HCT116 (cell line): ENCODE results near the gene CSTPP1. TPM values are rescaled to one million over a fixed set of nuclear protein-coding genes. Genes with fewer than 3 reads are reported as not detected.

ENCODE experiments used
- ATAC-seq: fragments of 200-7000 bp; cut with Tn5 transposase; 2 replicates; pipeline ENCODE4 v1.9.1; 2020; ENCODE audit warnings: mild to moderate bottlenecking, moderate library complexity
- BruUV-seq: library from RNA; stranded (reverse); fragments of 400-500 nt; replicated peaks from 2 replicates; lab custom pipeline; 2021; lab: Mats Ljungman, UMichigan
- CTCF ChIA-PET: fragments of 300-600 bp; sonication (Branson Sonifier 250); formaldehyde crosslinking; loops from one replicate; lab custom pipeline; 2021; ENCODE audit warnings: antibody characterized with exemption; lab: Charles Lee
- POLR2A ChIA-PET: fragments of 300-600, 350-600 bp; sonication (Branson Sonifier 250); formaldehyde crosslinking; loops from one replicate; lab custom pipeline; 2021; ENCODE audit warnings: antibody characterized with exemption; lab: Charles Lee
- RAD21 ChIA-PET, 2 experiments: fragments of 300-600 bp; sonication (Branson Sonifier 250); formaldehyde crosslinking; loops; one replicate each; lab custom pipeline; 2023; ENCODE audit warnings: low total read pairs in 2 of 2; ENCODE audit not compliant: uncharacterized antibody in 2 of 2, unreplicated experiment in 2 of 2, low non-redundant PET in 1 of 2; lab: Charles Lee
- DNase-seq: peaks from one replicate; pipeline ENCODE4 v3.0.0-alpha.2; 2010; ENCODE audit warnings: low read depth, low spot score
- H2AFZ ChIP-seq: fragments of 200-600 bp; shearing (Covaris generic), sonication (generic); 2 replicates; pipeline ENCODE4 v1.6.1; 2017; ENCODE audit warnings: low read depth, mixed run types, mixed read lengths, antibody characterized with exemption, low read length; ENCODE audit not compliant: poor library complexity, severe bottlenecking
- H3K27ac ChIP-seq: 2 replicates; pipeline ENCODE4 v1.5.1; 2012; ENCODE audit warnings: low read depth, low read length
- H3K27me3 ChIP-seq: fragments of 200-600 bp; sonication (generic); 2 replicates; pipeline ENCODE4 v1.6.1; 2016; ENCODE audit warnings: mixed run types, low read length, mixed read lengths; ENCODE audit not compliant: insufficient read depth
- H3K36me3 ChIP-seq, 2 experiments: fragments of 200-500 bp in 1 of 2; fragments of 200-600 bp in 1 of 2; sonication (Bioruptor generic) in 1 of 2; sonication (generic) in 1 of 2; 2 replicates each; pipeline versions ENCODE4 v1.5.1 to v1.6.1; 2014 to 2016; ENCODE audit warnings: low read length in 2 of 2, inconsistent platforms in 1 of 2, mixed read lengths in 1 of 2, mixed run types in 1 of 2; ENCODE audit not compliant: insufficient read depth in 2 of 2, control insufficient read depth in 1 of 2
- H3K4me1 ChIP-seq, 2 experiments: fragments of 200-600 bp in 1 of 2; sonication (generic) in 1 of 2; 2 replicates each; pipeline versions ENCODE4 v1.5.1 to v1.6.1; 2012 to 2017; ENCODE audit warnings: low read length in 2 of 2, inconsistent platforms in 1 of 2, mild to moderate bottlenecking in 1 of 2, mixed read lengths in 1 of 2, mixed run types in 1 of 2, moderate library complexity in 1 of 2; ENCODE audit not compliant: insufficient read depth in 2 of 2, control insufficient read depth in 1 of 2
- H3K4me2 ChIP-seq: fragments of 200-600 bp; sonication (generic); 2 replicates; pipeline ENCODE4 v1.6.1; 2017; ENCODE audit warnings: mixed run types, low read length, mixed read lengths
- H3K4me3 ChIP-seq, 2 experiments: fragments of 200-600 bp in 1 of 2; sonication (generic) in 1 of 2; replicated peaks in 1 of 2; 2 replicates each; pipeline ENCODE4 v1.5.1; 2011 to 2016; ENCODE audit warnings: low read length in 2 of 2, control low read depth in 1 of 2, low read depth in 1 of 2, mild to moderate bottlenecking in 1 of 2, mixed read lengths in 1 of 2, mixed run types in 1 of 2
- H3K79me2 ChIP-seq: fragments of 200-600 bp; sonication (generic); 2 replicates; pipeline ENCODE4 v1.6.1; 2017; ENCODE audit warnings: mild to moderate bottlenecking, mixed run types, low read length, moderate library complexity, mixed read lengths; ENCODE audit not compliant: insufficient read depth
- H3K9ac ChIP-seq: fragments of 200-600 bp; sonication (generic); 2 replicates; pipeline ENCODE4 v1.6.1; 2016; ENCODE audit warnings: low read length, mixed read lengths
- H3K9me2 ChIP-seq: fragments of 200-600 bp; sonication (generic), shearing (Covaris generic); 2 replicates; pipeline ENCODE4 v1.6.1; 2017; ENCODE audit warnings: mixed run types, mild to moderate bottlenecking, moderate library complexity; ENCODE audit not compliant: insufficient read depth
- H3K9me3 ChIP-seq, 2 experiments: fragments of 200-500 bp in 1 of 2; fragments of 200-600 bp in 1 of 2; sonication (Bioruptor generic) in 1 of 2; sonication (generic) in 1 of 2; 2 replicates each; pipeline ENCODE4 v1.6.1; 2014 to 2017; ENCODE audit warnings: low read length in 2 of 2, mixed read lengths in 2 of 2, inconsistent platforms in 1 of 2, low read depth in 1 of 2, mild to moderate bottlenecking in 1 of 2, mixed run types in 1 of 2, moderate library complexity in 1 of 2; ENCODE audit not compliant: control insufficient read depth in 1 of 2, insufficient read depth in 1 of 2
- H4K20me1 ChIP-seq: fragments of 200-600 bp; sonication (generic), shearing (Covaris generic); 2 replicates; pipeline ENCODE4 v1.6.1; 2017; ENCODE audit warnings: mixed run types, mild to moderate bottlenecking, moderate library complexity; ENCODE audit not compliant: insufficient read depth
- ATF3 ChIP-seq: IDR thresholded peaks from 2 replicates; pipeline ENCODE4 v1.6.1; 2012
- CBX3 ChIP-seq: IDR thresholded peaks from 2 replicates; pipeline ENCODE4 v1.6.1; 2012; ENCODE audit warnings: low read depth
- EGR1 ChIP-seq: IDR thresholded peaks from 2 replicates; pipeline ENCODE4 v1.6.1; 2012; ENCODE audit warnings: low read depth
- ELF1 ChIP-seq: IDR thresholded peaks from 2 replicates; pipeline ENCODE4 v1.6.1; 2012; ENCODE audit warnings: low read depth, borderline replicate concordance
- EZH2 ChIP-seq: fragments of 200-600 bp; sonication (generic); IDR thresholded peaks from 2 replicates; pipeline ENCODE4 v1.6.1; 2017; ENCODE audit warnings: antibody characterized with exemption, mixed run types
- EZH2phosphoT487 ChIP-seq: fragments of 200-600 bp; IDR thresholded peaks from 2 replicates; pipeline ENCODE4 v1.6.1; 2018; ENCODE audit warnings: antibody characterized with exemption, borderline replicate concordance
- MAX ChIP-seq: IDR thresholded peaks from 2 replicates; pipeline ENCODE4 v1.6.1; 2012
- SP1 ChIP-seq: IDR thresholded peaks from 2 replicates; pipeline ENCODE4 v1.6.1; 2012; ENCODE audit warnings: low read depth
- TCF7L2 ChIP-seq: IDR thresholded peaks from 2 replicates; pipeline ENCODE4 v1.7.0; 2011; ENCODE audit warnings: borderline replicate concordance, inconsistent platforms; ENCODE audit not compliant: insufficient read depth, insufficient read length; ENCODE audit errors: extremely low read depth
- ZNF274 ChIP-seq: fragments of 200-500 bp; sonication (Bioruptor generic); IDR thresholded peaks from 2 replicates; pipeline ENCODE4 v1.6.1; 2014; ENCODE audit warnings: mild to moderate bottlenecking, low read depth, low read length, inconsistent platforms
- intact Hi-C: fragments of 100-400 bp; cut with micrococcal nuclease; formaldehyde crosslinking; loops from 2 replicates; pipeline ENCODE4 v1.10.0; 2022
- total RNA-seq: library from RNA; stranded (reverse); gene quantifications from one replicate; pipeline ENCODE4 v1.2.1, GENCODE V29; 2021; ENCODE audit not compliant: unreplicated experiment

The CSTPP1 gene
- total RNA-seq, 1 experiment from 2014 or later: 24.7 TPM

- TF ChIP-seq TCF7L2 (no peak), ELF1 (no peak), MAX (no peak), EGR1 (no peak)
Observed at GRCh38 chr11:46952553-46952952, 16.0 kb downstream of the CSTPP1 start (continued).

GRCh38 chr11:46953093-46953492 lies 16.5 kb downstream of the CSTPP1 start:
- Histone ChIP-seq H3K4me2 (no peak overlapping the region), H3K36me3 (no peaks in the 10 kb centered on the region), H3K27ac (no peak overlapping the region), H3K27me3 (no peaks in the 10 kb centered on the region), H3K9me2 (no peaks in the 10 kb centered on the region), H2AFZ (no peak overlapping the region), H3K79me2 (no peaks in the 10 kb centered on the region), H3K4me3 (no peak overlapping the region), H3K9me3 (no peaks in the 10 kb centered on the region), H3K9ac (no peak overlapping the region), H3K4me1 (no peaks in the 10 kb centered on the region), H4K20me1 (no peaks in the 10 kb centered on the region)
- ChIA-PET RAD21 (no interaction called here), POLR2A (no interaction called here), CTCF (no interaction called here)
- intact Hi-C loops: no loop called here
- TF ChIP-seq EZH2 (no peak), ZNF274 (no peak), CBX3 (no peak), ATF3 (no peak), MAX (no peak), SP1 (no peak), ELF1 (no peak), EZH2phosphoT487 (no peak)
- BruUV-seq: no TSS peak
- DNase-seq: no peak
- ATAC-seq: no peak
